GM19351 (cell line): Measurements from ENCODE around the gene BRIP1.
"Not testable (repeated sequence)": the region's sequence is repeated elsewhere in the genome, so short reads cannot be mapped to it uniquely, and the experiment has no call there.

ENCODE experiments used
- ATAC-seq: cut with Tn5 transposase; IDR thresholded peaks from one replicate; pipeline ENCODE4 v1.9.1; 2021; ENCODE audit warnings: mild to moderate bottlenecking, moderate library complexity; ENCODE audit not compliant: unreplicated experiment

Gene BRIP1

GRCh38 chr17:61862975-61863800 is at the start of gene BRIP1:
BRIP1 (minus strand) TSS chr17:61863528; CDS start chr17:61861539, 1,989 bp downstream.
- ATAC-seq, result peak; percentile 88

GRCh38 chr17:61908292-61909037 is 45.1 kb upstream of the BRIP1 start:
- ATAC-seq, result no peak

GRCh38 chr17:61907361-61907760 is 44.0 kb upstream of the BRIP1 start:
- ATAC-seq, result no peak

- peak; percentile 87 for ATAC-seq
These were observed 40.9 kb upstream of the BRIP1 start for GRCh38 chr17:61904094-61904710.

- no peak for ATAC-seq
These were observed 39.9 kb upstream of the BRIP1 start for GRCh38 chr17:61903251-61903650.

DNA sequence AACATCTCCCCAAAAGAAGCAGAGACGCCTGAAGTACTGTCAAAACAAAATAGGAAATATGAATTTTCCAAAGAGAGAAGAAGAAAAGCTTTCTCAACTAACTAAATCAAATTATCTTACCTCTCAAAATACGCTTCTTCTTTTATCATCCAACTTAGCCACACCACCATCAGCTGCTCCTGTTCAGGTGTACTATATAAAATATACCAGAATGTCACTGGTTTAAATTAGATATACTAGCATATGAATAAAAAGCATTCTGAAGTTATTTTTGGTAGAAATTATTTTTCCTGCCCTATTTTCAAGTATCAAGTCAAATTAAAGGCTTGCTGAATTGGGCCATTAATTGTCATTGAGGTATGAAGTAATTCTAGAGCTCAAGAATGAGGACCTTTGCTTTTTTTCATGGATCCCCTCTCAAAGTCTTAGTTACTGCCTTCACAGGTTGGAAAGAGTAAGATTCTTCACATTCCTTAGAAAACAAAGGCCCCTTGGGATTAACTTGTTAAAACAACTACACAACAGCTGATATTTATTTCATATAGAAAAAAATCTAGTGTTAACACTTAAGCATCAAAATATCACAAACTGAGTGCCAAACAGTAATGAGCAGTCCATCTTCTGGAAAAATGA is 34.3 kb upstream of the BRIP1 start:
- no peak for ATAC-seq

- ATAC-seq, result no peak
These were observed 32.1 kb upstream of the BRIP1 start for GRCh38 chr17:61895391-61895790.

DNA sequence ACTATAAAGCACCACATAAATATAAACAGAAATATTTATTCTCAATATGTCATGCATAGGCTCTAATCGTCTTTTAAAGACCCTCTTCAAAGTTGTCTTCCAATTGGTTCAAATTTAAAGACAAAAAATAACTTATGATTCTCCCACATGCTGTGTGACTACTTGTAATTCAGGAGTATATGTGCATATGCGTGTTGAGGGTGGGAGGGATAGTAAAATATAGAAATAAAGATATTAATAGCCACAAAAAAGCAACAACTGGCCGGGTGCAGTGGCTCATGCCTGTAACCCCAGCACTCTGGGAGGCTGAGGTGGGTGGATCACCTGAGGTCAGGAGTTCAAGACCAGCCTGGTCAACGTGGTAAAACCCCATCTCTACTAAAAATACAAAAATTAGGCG is 31.0 kb upstream of the BRIP1 start:
- ATAC-seq, result not testable (repeated sequence)

GRCh38 chr17:61887733-61888132 is 24.4 kb upstream of the BRIP1 start:
- ATAC-seq, result not testable (repeated sequence)

- ATAC-seq, result not testable (repeated sequence)
These were observed 22.5 kb upstream of the BRIP1 start for GRCh38 chr17:61885865-61886264.

DNA sequence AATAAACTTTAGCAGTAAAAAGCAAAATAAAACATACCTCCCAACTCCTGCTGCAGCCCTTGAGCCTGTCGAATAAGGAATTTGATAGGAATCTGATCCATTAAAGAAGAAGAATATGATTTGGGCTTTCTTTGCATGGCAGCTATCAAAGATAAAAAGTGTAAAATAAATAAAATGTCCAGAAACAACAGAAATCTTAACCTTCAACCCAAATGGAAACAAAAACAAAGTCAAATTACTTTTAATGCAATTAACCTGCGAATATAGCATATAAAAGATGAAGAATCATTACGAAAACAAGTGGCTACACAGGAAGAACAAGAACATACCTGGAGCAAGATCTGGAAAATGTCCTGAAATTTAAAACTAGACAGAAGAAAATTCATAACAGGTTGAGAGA is 21.5 kb upstream of the BRIP1 start:
- ATAC-seq, result no peak

- no peak for ATAC-seq
These were observed 17.3 kb upstream of the BRIP1 start for GRCh38 chr17:61880589-61881102.

DNA sequence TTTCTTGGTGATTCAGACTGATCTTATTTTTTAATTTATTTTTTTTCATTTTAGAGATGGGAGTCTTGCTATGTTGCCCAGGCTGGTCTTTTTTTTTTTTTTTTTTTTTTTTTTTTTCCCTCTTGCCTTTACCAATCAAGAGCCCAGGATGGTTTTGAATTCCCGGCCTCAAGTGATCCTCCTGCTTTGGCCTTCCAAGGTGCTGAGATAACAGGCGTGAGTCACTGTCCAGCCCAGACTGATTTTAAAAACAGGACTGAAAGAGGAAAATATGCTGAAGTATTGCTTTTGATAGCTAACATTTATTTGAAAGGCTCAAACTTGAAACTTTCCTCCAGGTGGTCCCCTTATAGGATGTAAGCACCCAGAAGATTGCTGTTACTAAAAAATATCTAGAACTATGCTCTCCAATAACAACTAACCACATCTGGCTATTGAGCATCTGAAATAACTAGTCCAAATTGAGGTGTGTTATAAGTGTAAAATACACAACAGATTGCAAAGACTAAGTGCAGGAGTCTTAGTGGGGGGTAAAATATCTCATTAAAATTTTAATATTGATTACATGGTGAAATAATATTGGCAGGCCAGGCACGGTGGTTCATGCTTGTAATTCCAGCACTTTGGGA is 15.8 kb upstream of the BRIP1 start:
- ATAC-seq, result no peak

- no peak for ATAC-seq
These were observed 15.2 kb upstream of the BRIP1 start for GRCh38 chr17:61878520-61878919.

DNA sequence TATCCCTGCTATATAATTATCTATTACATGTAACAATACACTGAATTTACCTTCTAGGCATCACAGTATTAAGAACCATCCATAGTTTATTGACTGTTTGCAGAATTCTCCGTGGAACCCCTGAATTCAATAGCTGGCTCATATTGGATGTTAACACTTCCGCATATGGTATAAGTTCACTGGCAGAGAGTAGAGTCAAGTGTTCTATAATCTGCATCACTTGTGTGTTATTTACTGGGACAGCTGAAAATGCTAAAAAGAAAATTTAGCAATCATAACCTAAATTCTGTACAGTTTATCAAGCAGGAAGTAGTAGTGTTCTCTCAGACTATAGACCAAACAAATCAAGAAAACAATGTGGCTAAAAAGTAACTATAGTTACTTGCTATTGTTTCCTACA is 14.5 kb upstream of the BRIP1 start:
- ATAC-seq, result no peak

GRCh38 chr17:61875804-61876203 is 12.5 kb upstream of the BRIP1 start:
- no peak for ATAC-seq

DNA sequence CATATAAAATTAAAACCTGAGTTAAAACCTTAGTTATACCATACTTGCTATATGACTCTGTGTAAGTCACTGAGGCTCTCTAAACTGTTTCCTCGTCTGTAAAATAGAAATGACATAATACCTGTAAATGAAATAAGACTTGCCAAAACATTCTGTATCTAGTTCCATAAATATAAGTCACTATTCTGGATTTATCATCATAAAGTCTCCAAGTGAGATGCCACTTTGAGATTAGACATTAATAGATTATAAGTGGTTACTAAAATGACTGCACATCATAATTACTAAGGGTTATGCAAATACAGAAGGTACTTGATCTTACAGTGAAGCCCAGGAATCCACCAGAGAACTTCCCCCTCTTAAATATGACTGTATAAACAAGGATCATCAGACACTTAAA is 12.0 kb upstream of the BRIP1 start:
- ATAC-seq, result no peak

GRCh38 chr17:61874075-61874474 is 10.7 kb upstream of the BRIP1 start:
- ATAC-seq, result no peak

DNA sequence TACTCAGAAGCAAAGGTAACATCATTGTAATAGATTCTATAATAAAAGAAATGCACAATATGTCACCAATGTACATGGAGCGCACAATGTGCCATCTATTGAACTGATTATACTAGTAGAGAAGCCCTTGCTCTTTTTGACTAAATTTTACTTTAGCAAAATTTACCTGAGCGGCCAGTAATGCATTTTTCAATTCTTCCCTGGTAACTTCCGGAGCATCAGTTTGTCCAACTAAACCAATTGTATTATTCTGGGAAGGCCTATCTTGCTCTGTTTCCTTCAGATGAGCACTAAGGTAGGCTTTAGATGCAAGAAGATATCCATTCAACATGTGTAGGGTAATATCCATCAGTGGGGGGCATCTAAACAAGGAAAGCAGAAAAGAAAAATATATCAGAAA is 8.8 kb upstream of the BRIP1 start:
- ATAC-seq, result no peak

DNA sequence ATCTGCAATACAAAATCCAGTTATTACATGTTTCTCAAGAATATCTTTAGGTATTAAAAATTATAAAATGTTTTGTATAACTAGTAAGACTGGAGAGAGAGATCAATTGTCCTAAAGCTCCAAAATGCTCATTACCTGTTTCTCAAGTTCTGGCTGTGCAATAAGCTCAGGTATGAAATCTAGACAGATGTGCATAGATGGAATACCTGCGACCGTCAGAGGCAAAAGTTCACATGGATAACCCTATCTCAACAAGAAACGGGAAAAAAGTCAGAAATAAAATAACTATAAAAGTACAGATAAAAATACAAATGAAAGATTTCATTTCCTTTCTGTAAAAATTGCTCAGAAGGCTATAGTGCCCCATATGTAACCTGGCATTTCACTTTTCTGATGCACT is 5.8 kb upstream of the BRIP1 start:
- ATAC-seq, result no peak

- no peak for ATAC-seq
These were observed 4.7 kb upstream of the BRIP1 start for GRCh38 chr17:61868074-61868473.
